Osteoblast (primary cell): ENCODE results near the gene SSR2. TPM values are rescaled to one million over a fixed set of nuclear protein-coding genes. Genes with fewer than 3 reads are reported as not detected.
"Not testable (repeated sequence)": the region's sequence is repeated elsewhere in the genome, so short reads cannot be mapped to it uniquely, and the experiment has no call there.

Experiments used
- DNase-seq: peaks from one replicate; pipeline ENCODE4 v3.0.0; 2011; ENCODE audit warnings: low spot score, mixed read lengths; ENCODE audit not compliant: insufficient read length; ENCODE audit errors: missing footprints
- H2AFZ ChIP-seq: 2 replicates; pipeline ENCODE4 v1.6.0; 2011; ENCODE audit warnings: mild to moderate bottlenecking, low read length
- H3K27ac ChIP-seq: 2 replicates; pipeline ENCODE4 v1.5.1; 2011; ENCODE audit warnings: mild to moderate bottlenecking, low read depth, low read length, moderate library complexity
- H3K27me3 ChIP-seq: 2 replicates; pipeline ENCODE4 v1.6.0; 2012; ENCODE audit warnings: mild to moderate bottlenecking, control low read depth, inconsistent platforms, low read length, moderate library complexity; ENCODE audit not compliant: insufficient read depth
- H3K36me3 ChIP-seq: 2 replicates; pipeline ENCODE4 v1.5.1; 2011; ENCODE audit warnings: mild to moderate bottlenecking, low read length, control low read depth, moderate library complexity; ENCODE audit not compliant: insufficient read depth
- H3K4me1 ChIP-seq: 2 replicates; pipeline ENCODE4 v1.5.1; 2011; ENCODE audit warnings: mild to moderate bottlenecking, low read length, control low read depth, moderate library complexity; ENCODE audit not compliant: insufficient read depth
- H3K4me2 ChIP-seq: 2 replicates; pipeline ENCODE4 v1.6.0; 2011; ENCODE audit warnings: mild to moderate bottlenecking, low read length; ENCODE audit not compliant: insufficient read depth
- H3K4me3 ChIP-seq: fragments of 200-600 bp; sonication (generic); 3 replicates; pipeline ENCODE4 v1.5.1; 2012; ENCODE audit warnings: mild to moderate bottlenecking, low read length, inconsistent platforms; ENCODE audit not compliant: insufficient read depth
- H3K79me2 ChIP-seq: 2 replicates; pipeline ENCODE4 v1.6.0; 2012; ENCODE audit warnings: mild to moderate bottlenecking, low read length, control low read depth, inconsistent platforms; ENCODE audit not compliant: insufficient read depth
- H3K9me3 ChIP-seq: 2 replicates; pipeline ENCODE4 v1.5.1; 2011; ENCODE audit warnings: low read depth, low read length, control low read depth
- H4K20me1 ChIP-seq: 2 replicates; pipeline ENCODE4 v1.6.0; 2012; ENCODE audit warnings: mild to moderate bottlenecking, low read length, control low read depth; ENCODE audit not compliant: insufficient read depth
- CTCF ChIP-seq: IDR thresholded peaks from 2 replicates; pipeline ENCODE4 v1.5.1; 2011; ENCODE audit warnings: mild to moderate bottlenecking, low read depth, low read length, moderate library complexity; ENCODE audit errors: extremely low read depth
- total RNA-seq: library from RNA; depleted of rRNA; stranded (reverse); fragments of >200 nt; gene quantifications from 2 replicates; pipeline ENCODE4 v1.2.3, GENCODE V29; 2012

SSR2 gene
- total RNA-seq, 1 donor = 415 TPM

- no peak overlapping the region for H2AFZ ChIP-seq
- no peak overlapping the region for H3K4me2 ChIP-seq
- no peaks in the 10 kb centered on the region for H3K27me3 ChIP-seq
- H3K4me3 ChIP-seq = no peak overlapping the region
- no peaks in the 10 kb centered on the region for H3K9me3 ChIP-seq
- H3K4me1 ChIP-seq = peaks cover 12% of the 10 kb centered on the region
- DNase-seq = no peak
- H4K20me1 ChIP-seq = no peaks in the 10 kb centered on the region
- no peaks in the 10 kb centered on the region for H3K79me2 ChIP-seq
- TF ChIP-seq CTCF = no peak
- H3K36me3 ChIP-seq = no peaks in the 10 kb centered on the region
- no peak overlapping the region for H3K27ac ChIP-seq
These were observed 30.6 kb downstream of the SSR2 start for GRCh38 chr1:155990005-155990739.

- no peaks in the 10 kb centered on the region for H3K9me3 ChIP-seq
- no peak overlapping the region for H3K27ac ChIP-seq
- H3K4me1 ChIP-seq = peaks cover 12% of the 10 kb centered on the region
- peak overlapping the region; percentile 69 for H3K4me2 ChIP-seq
- TF ChIP-seq CTCF = peak; percentile 99
- H4K20me1 ChIP-seq = no peaks in the 10 kb centered on the region
- H2AFZ ChIP-seq = peak overlapping the region; percentile 83
- H3K36me3 ChIP-seq = no peaks in the 10 kb centered on the region
- peak overlapping the region; percentile 58 for H3K4me3 ChIP-seq
- no peaks in the 10 kb centered on the region for H3K79me2 ChIP-seq
- no peaks in the 10 kb centered on the region for H3K27me3 ChIP-seq
- peak; percentile 88 for DNase-seq
These were observed 31.3 kb downstream of the SSR2 start for GRCh38 chr1:155989242-155990004.

- H3K4me2 ChIP-seq, H2AFZ ChIP-seq, H3K27me3 ChIP-seq, H4K20me1 ChIP-seq, H3K27ac ChIP-seq, H3K9me3 ChIP-seq, H3K4me3 ChIP-seq, H3K36me3 ChIP-seq: not testable (repeated sequence)
- Histone ChIP-seq H3K79me2 (peaks cover 25% of the 10 kb centered on the region), H3K4me1 (peaks cover 47% of the 10 kb centered on the region)
- peak; percentile 14 for DNase-seq
These were observed 35.7 kb downstream of the SSR2 start for GRCh38 chr1:155984903-155985645.

- H4K20me1 ChIP-seq = no peaks in the 10 kb centered on the region
- no peak overlapping the region for H3K4me3 ChIP-seq
- no peaks in the 10 kb centered on the region for H3K27me3 ChIP-seq
- H3K79me2 ChIP-seq = peaks cover 32% of the 10 kb centered on the region
- peaks cover 54% of the 10 kb centered on the region for H3K4me1 ChIP-seq
- H3K4me2 ChIP-seq = no peak overlapping the region
- no peak for TF ChIP-seq CTCF
- no peak overlapping the region for H2AFZ ChIP-seq
- no peaks in the 10 kb centered on the region for H3K9me3 ChIP-seq
- peak; percentile 23 for DNase-seq
- H3K27ac ChIP-seq = peak overlapping the region; percentile 92
- H3K36me3 ChIP-seq = no peaks in the 10 kb centered on the region
These were observed 36.4 kb downstream of the SSR2 start for GRCh38 chr1:155984341-155984740.
